Skin of body (tissue), 2 donors: Measurements from ENCODE around the gene CLUH. TPM values are rescaled to one million over a fixed set of nuclear protein-coding genes. Genes with fewer than 3 reads are reported as not detected.

Experiments
- small RNA-seq: library from RNA; depleted of rRNA; stranded (forward); fragments of <200 nt; gene quantifications from one replicate; pipeline ENCODE3, GENCODE V24; 2014; ENCODE audit warnings: low replicate concordance
- total RNA-seq: library from RNA; depleted of rRNA; stranded (reverse); fragments of >200 nt; gene quantifications from one replicate; pipeline ENCODE4 v1.2.3, GENCODE V29; 2014

CLUH gene
- total RNA-seq, 1 donor from 2014 or later: 51.0 TPM

Small RNA genes within 50 kb of the gene (small RNA-seq; reads per million reads assigned to genes)
- gene MIR1253 (not detected), gene MIR6776 (not detected), gene RN7SL608P (not detected), gene hsa-mir-1253 (not detected)

Other genes with a start within 250 kb of the CLUH start
- gene METTL16, start 199.9 kb downstream of the CLUH start, total RNA-seq: 18.0 TPM
- gene PAFAH1B1, start 118.1 kb downstream of the CLUH start, total RNA-seq: 148 TPM
- gene CCDC92B, start 37.9 kb upstream of the CLUH start, total RNA-seq: 0.10 TPM
- gene RAP1GAP2, start 84.7 kb upstream of the CLUH start, total RNA-seq: 5.1 TPM